Rectal smooth muscle tissue (tissue), 1 donor: Measurements from ENCODE around the gene RBP4.

Experiments
- H3K27ac ChIP-seq: one replicate; pipeline ENCODE4 v1.7.0; 2013; ENCODE audit warnings: low read depth, low read length, inconsistent platforms
- H3K27me3 ChIP-seq: one replicate; pipeline ENCODE4 v1.7.0; 2013; ENCODE audit warnings: low read length; ENCODE audit not compliant: control insufficient read depth, insufficient read depth
- H3K36me3 ChIP-seq: one replicate; pipeline ENCODE4 v1.7.0; 2013; ENCODE audit warnings: low read length; ENCODE audit not compliant: control insufficient read depth, insufficient read depth
- H3K4me1 ChIP-seq: one replicate; pipeline ENCODE4 v1.7.0; 2013; ENCODE audit warnings: low read length; ENCODE audit not compliant: control insufficient read depth, insufficient read depth
- H3K4me3 ChIP-seq: one replicate; pipeline ENCODE4 v1.7.0; 2013; ENCODE audit warnings: low read length
- H3K9ac ChIP-seq: one replicate; pipeline ENCODE4 v1.7.0; 2013; ENCODE audit warnings: low read length

RBP4 gene

DNA sequence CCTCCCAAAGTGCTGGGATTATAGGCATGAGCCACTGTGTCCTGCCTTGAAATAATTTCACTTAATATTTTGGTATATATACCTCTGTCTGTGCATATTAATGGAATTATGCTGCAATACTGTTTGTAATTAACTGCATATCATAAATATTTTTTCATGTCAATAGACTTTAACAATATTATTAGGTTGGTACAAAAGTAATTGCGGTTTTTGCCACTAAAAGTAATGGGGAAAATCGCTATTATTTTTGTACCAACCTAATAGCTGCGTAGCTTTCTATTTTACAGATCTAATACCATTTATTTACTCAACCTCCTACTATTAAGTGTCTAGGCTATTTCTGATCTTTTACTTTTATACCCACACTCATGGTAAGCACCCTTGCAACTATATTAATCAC, 7.4 kb upstream of the RBP4 start:
- Histone ChIP-seq H3K36me3 (no peaks in the 10 kb centered on the region), H3K27ac (no peak overlapping the region), H3K27me3 (no peaks in the 10 kb centered on the region), H3K4me3 (no peak overlapping the region), H3K9ac (no peak overlapping the region), H3K4me1 (no peaks in the 10 kb centered on the region)

- Histone ChIP-seq H3K36me3 (no peaks in the 10 kb centered on the region), H3K4me3 (no peak overlapping the region), H3K27me3 (peaks cover 8% of the 10 kb centered on the region), H3K27ac (no peak overlapping the region), H3K9ac (no peak overlapping the region), H3K4me1 (no peaks in the 10 kb centered on the region)
Measured at GRCh38 chr10:93604146-93604545, 3.1 kb upstream of the RBP4 start.

- no peak overlapping the region for H3K4me3 ChIP-seq
- peaks cover 8% of the 10 kb centered on the region for H3K27me3 ChIP-seq
- no peak overlapping the region for H3K27ac ChIP-seq
- no peaks in the 10 kb centered on the region for H3K36me3 ChIP-seq
- no peak overlapping the region for H3K9ac ChIP-seq
- H3K4me1 ChIP-seq = no peaks in the 10 kb centered on the region
Measured at GRCh38 chr10:93603023-93603422, 2.0 kb upstream of the RBP4 start.

- no peaks in the 10 kb centered on the region for H3K4me1 ChIP-seq
- no peaks in the 10 kb centered on the region for H3K36me3 ChIP-seq
- no peak overlapping the region for H3K4me3 ChIP-seq
- peaks cover 8% of the 10 kb centered on the region for H3K27me3 ChIP-seq
- H3K9ac ChIP-seq = no peak overlapping the region
- no peak overlapping the region for H3K27ac ChIP-seq
Measured at GRCh38 chr10:93601774-93602162, 733 bp upstream of the RBP4 start.

DNA sequence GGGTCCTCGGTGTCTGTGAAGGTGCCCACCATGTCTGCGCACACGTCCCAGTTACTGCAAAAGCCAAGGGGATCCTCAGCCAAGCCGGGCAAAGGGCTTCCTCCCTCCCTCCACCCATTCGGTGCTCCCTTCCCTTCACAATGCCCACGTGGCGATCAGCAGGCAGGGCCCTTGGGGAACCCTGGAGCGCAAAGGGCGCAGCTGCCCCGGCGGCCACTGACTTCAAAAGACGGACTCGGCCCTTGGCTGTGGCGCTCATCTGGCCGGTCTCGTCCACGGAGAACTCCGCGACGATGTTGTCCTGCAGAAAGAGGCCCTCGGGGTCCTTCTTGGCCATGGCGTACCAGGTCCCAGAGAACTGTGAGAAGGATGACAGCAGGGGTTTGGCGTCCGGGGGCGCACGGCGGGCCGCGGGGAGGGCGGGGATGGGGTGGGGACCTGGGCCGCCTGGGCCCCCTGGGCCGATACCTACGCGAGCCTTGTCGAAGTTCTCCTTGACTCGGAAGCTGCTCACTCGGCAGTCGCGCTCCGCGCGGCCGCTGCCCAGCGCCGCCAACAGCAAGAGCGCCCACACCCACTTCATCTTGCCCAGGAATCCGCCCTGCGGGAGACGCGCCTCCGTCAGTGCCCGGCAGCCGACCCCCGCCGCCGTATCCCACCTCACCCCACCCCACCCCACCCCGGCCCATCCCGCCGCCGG, 439 bp downstream of the RBP4 start:
- H3K4me1 ChIP-seq = no peaks in the 10 kb centered on the region
- H3K36me3 ChIP-seq = no peaks in the 10 kb centered on the region
- H3K27me3 ChIP-seq = peaks cover 8% of the 10 kb centered on the region
- H3K27ac ChIP-seq = no peak overlapping the region
- no peak overlapping the region for H3K9ac ChIP-seq
- peak overlapping the region; percentile 18 for H3K4me3 ChIP-seq

GRCh38 chr10:93599778-93600177, 1.3 kb downstream of the RBP4 start:
- no peaks in the 10 kb centered on the region for H3K36me3 ChIP-seq
- peaks cover 8% of the 10 kb centered on the region for H3K27me3 ChIP-seq
- no peak overlapping the region for H3K27ac ChIP-seq
- no peaks in the 10 kb centered on the region for H3K4me1 ChIP-seq
- no peak overlapping the region for H3K9ac ChIP-seq
- H3K4me3 ChIP-seq = no peak overlapping the region

DNA sequence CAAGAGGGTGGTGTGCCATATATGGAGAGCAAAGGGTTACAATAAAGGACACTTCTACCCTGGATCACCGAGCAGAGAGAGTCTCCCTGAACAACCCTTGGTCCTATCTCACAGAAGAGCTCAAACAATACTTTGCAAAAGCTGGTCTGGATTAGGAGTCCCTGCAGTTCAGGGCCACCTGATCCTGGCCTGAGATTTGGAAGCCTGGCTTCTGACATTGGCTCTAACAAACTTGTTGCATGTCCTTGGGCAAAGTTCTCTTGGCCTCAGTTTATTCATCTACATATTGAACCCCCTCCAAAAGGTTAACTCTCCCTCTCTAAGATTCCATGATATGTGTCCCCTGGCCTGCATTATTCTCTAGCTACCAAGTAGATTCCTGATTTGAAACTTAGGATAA, 1.7 kb downstream of the RBP4 start:
- no peaks in the 10 kb centered on the region for H3K36me3 ChIP-seq
- H3K9ac ChIP-seq = no peak overlapping the region
- no peak overlapping the region for H3K4me3 ChIP-seq
- no peak overlapping the region for H3K27ac ChIP-seq
- no peaks in the 10 kb centered on the region for H3K4me1 ChIP-seq
- peaks cover 8% of the 10 kb centered on the region for H3K27me3 ChIP-seq

DNA sequence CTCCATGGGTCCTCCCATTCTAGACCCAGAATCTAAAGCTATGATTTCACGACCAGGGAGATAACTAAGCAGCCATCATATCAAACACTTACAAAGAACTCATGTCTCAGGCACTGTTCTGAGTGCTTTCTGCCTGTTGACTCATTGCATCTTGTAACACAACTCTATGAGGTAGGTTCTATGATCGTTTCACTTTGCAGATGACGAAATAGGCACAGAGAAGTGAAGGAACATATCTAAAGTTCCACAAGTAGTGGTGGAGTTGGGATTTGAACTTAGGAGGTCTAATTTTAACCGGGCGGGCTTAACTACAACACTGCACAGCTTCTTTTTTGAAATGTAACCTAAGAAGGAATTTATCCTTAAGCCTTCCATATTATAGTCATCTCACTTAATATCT, 2.9 kb downstream of the RBP4 start:
- no peaks in the 10 kb centered on the region for H3K4me1 ChIP-seq
- no peak overlapping the region for H3K9ac ChIP-seq
- H3K27ac ChIP-seq = no peak overlapping the region
- H3K27me3 ChIP-seq = peaks cover 8% of the 10 kb centered on the region
- H3K4me3 ChIP-seq = no peak overlapping the region
- no peaks in the 10 kb centered on the region for H3K36me3 ChIP-seq

- Histone ChIP-seq H3K27ac (no peak overlapping the region), H3K27me3 (peaks cover 8% of the 10 kb centered on the region), H3K4me1 (no peaks in the 10 kb centered on the region), H3K9ac (no peak overlapping the region), H3K4me3 (no peak overlapping the region), H3K36me3 (no peaks in the 10 kb centered on the region)
Measured at GRCh38 chr10:93597075-93597599, 3.9 kb downstream of the RBP4 start.

DNA sequence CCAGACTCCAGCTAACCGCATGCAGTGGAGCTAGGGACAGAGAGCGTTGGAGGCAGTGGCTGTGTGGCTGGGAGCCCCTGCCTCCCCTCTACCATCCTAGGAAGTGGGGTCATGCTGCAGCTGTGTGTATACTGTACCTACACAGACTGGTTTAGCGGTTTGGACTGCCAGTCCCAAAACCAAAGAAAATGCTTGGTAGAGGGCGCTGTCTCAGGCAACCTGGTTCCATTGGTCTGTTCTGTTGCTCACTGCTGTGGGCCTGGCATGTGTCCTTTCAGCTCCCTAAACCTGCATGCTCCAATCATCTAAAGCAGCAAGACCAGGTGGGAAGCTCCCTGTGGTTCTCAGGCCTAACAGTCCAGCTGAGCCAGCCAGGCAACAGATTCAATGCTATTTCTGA, 4.5 kb downstream of the RBP4 start:
- Histone ChIP-seq H3K9ac (no peak overlapping the region), H3K27me3 (peaks cover 3% of the 10 kb centered on the region), H3K4me1 (no peaks in the 10 kb centered on the region), H3K4me3 (no peak overlapping the region), H3K27ac (no peak overlapping the region), H3K36me3 (no peaks in the 10 kb centered on the region)

DNA sequence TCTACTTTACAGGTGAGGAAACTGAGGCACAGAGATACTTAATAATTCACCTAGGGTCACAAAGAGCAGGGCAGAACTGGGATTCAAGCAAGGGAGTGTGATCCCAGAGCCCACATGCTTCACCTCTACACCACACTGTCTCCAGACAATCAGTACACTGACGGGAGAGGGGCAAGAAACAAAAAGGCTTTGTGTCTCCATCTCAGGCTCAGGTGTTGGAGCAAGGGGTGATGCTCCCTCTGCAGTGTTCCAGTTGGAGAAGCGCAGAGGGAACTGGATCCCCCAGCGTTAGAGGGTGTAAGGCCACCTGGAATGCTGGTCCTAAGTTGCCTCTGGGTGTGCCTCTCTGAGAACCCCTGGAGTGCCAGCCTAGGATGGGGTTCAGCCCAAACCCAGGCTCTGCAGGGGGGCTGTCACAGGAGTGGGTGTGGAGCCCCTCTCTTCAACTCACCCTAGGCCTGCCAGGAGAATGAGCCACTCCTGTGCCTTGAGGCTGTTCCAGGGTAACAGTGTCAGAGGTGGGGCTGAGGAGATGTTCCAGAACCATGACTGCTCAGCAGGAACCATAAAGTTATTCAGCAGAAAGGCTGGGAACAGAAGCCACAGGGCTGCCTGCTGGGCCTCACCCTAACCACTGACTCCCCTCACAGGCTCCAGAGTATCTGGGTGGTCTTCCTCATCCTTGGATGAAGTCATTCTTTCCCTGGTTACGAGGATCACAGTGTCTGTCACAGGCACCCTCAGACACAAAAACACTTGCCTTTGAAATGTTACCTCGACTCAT, 5.5 kb downstream of the RBP4 start:
- Histone ChIP-seq H3K36me3 (no peaks in the 10 kb centered on the region), H3K4me1 (no peaks in the 10 kb centered on the region), H3K4me3 (no peak overlapping the region), H3K27ac (no peak overlapping the region), H3K27me3 (peaks cover 3% of the 10 kb centered on the region), H3K9ac (no peak overlapping the region)

- Histone ChIP-seq H3K4me3 (no peak overlapping the region), H3K27me3 (no peaks in the 10 kb centered on the region), H3K9ac (no peak overlapping the region), H3K36me3 (no peaks in the 10 kb centered on the region), H3K4me1 (no peaks in the 10 kb centered on the region), H3K27ac (no peak overlapping the region)
Measured at GRCh38 chr10:93594518-93594917, 6.5 kb downstream of the RBP4 start.

DNA sequence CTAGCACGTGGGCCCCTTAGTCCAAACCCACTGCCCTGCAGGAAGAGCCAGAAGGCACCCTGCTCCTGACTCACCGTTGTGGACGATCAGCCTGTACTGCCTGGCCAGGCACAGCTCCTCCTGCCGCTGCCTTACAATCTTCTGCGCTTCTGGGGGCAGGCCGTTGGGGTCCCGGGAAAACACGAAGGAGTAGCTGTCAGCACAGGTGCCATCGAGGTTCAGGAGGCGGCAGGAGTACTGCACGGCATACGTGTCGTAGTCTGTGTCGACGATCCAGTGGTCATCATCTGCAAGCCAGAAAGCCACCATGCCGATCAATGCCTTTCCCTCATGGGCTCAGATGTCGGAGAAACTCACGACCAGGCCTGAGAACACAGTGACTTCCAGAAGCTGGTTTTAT, 7.3 kb downstream of the RBP4 start:
- H3K9ac ChIP-seq = no peak overlapping the region
- no peaks in the 10 kb centered on the region for H3K4me1 ChIP-seq
- H3K36me3 ChIP-seq = no peaks in the 10 kb centered on the region
- H3K27ac ChIP-seq = no peak overlapping the region
- no peaks in the 10 kb centered on the region for H3K27me3 ChIP-seq
- H3K4me3 ChIP-seq = no peak overlapping the region
